Sigmoid colon (tissue), 3 donors: ENCODE results near the gene DUSP11.

Source experiments
- POLR2A ChIP-seq, 2 donors: fragments of 450-650 bp; IDR thresholded peaks; one replicate each; pipeline ENCODE4 v1.6.1; 2016; ENCODE audit warnings: antibody characterized with exemption in 2 of 2, mild to moderate bottlenecking in 2 of 2, moderate library complexity in 2 of 2
- TF ChIP-seq, protein P1 (sequence below), 4 experiments: fragments of 450-650 bp in 3 of 4; fragments of 200-600 bp in 1 of 4; IDR thresholded peaks; one replicate each; pipeline ENCODE4 v1.5.1; 2016 to 2019; ENCODE audit warnings: antibody characterized with exemption in 4 of 4, mild to moderate bottlenecking in 3 of 4, moderate library complexity in 2 of 4

- TF ChIP-seq, protein P1, sequence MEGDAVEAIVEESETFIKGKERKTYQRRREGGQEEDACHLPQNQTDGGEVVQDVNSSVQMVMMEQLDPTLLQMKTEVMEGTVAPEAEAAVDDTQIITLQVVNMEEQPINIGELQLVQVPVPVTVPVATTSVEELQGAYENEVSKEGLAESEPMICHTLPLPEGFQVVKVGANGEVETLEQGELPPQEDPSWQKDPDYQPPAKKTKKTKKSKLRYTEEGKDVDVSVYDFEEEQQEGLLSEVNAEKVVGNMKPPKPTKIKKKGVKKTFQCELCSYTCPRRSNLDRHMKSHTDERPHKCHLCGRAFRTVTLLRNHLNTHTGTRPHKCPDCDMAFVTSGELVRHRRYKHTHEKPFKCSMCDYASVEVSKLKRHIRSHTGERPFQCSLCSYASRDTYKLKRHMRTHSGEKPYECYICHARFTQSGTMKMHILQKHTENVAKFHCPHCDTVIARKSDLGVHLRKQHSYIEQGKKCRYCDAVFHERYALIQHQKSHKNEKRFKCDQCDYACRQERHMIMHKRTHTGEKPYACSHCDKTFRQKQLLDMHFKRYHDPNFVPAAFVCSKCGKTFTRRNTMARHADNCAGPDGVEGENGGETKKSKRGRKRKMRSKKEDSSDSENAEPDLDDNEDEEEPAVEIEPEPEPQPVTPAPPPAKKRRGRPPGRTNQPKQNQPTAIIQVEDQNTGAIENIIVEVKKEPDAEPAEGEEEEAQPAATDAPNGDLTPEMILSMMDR (IDR thresholded peaks at IDR 0.05), result no peak
- no peak for TF ChIP-seq POLR2A (IDR thresholded peaks at IDR 0.05)
Observed at GRCh38 chr2:73772819-73773218, 7.1 kb downstream of the DUSP11 start.
